ENCODE data around the gene QRICH2. TPM values are rescaled to one million over a fixed set of nuclear protein-coding genes. Genes with fewer than 3 reads are reported as not detected.
"Not testable (repeated sequence)": the region's sequence is repeated elsewhere in the genome, so short reads cannot be mapped to it uniquely, and the experiment has no call there.

The QRICH2 gene
- total RNA-seq, 1 donor from 2014 or later: 18.5 TPM

- Mint-ChIP-seq H3K36me3 (ENCODE audit: insufficient read depth) (no peaks in the 10 kb centered on the region), H3K27ac (no peak overlapping the region), H3K9me3 (ENCODE audit: low read depth) (no peaks in the 10 kb centered on the region), H3K27me3 (no peaks in the 10 kb centered on the region), H3K4me3 (ENCODE audit: low read depth) (no peak overlapping the region), H3K4me1 (ENCODE audit: low read depth) (peaks cover 13% of the 10 kb centered on the region)
- no peak for DNase-seq (ENCODE audit: low spot score, unreplicated experiment)
- TF ChIP-seq CTCF (IDR thresholded peaks at IDR 0.05; ENCODE audit: unreplicated experiment): no peak
Measured at GRCh38 chr17:76234354-76234679, 73.8 kb downstream of the QRICH2 start.

GRCh38 chr17:76233588-76234353 lies 74.3 kb downstream of the QRICH2 start:
- no peak overlapping the region for H3K27ac Mint-ChIP-seq
- TF ChIP-seq CTCF (IDR thresholded peaks at IDR 0.05; ENCODE audit: unreplicated experiment): no peak
- peaks cover 2% of the 10 kb centered on the region for H3K36me3 Mint-ChIP-seq (ENCODE audit: insufficient read depth)
- no peak for DNase-seq (ENCODE audit: low spot score, unreplicated experiment)
- H3K4me3 Mint-ChIP-seq (ENCODE audit: low read depth): no peak overlapping the region
- H3K9me3 Mint-ChIP-seq (ENCODE audit: low read depth): no peaks in the 10 kb centered on the region
- H3K4me1 Mint-ChIP-seq (ENCODE audit: low read depth): peaks cover 9% of the 10 kb centered on the region
- no peaks in the 10 kb centered on the region for H3K27me3 Mint-ChIP-seq

GRCh38 chr17:76232342-76232741 lies 75.7 kb downstream of the QRICH2 start:
- H3K27me3 Mint-ChIP-seq: no peaks in the 10 kb centered on the region
- H3K36me3 Mint-ChIP-seq (ENCODE audit: insufficient read depth): peaks cover 5% of the 10 kb centered on the region
- no peak for TF ChIP-seq CTCF (IDR thresholded peaks at IDR 0.05; ENCODE audit: unreplicated experiment)
- H3K4me1 Mint-ChIP-seq (ENCODE audit: low read depth): no peaks in the 10 kb centered on the region
- H3K27ac Mint-ChIP-seq: no peak overlapping the region
- no peak for DNase-seq (ENCODE audit: low spot score, unreplicated experiment)
- H3K4me3 Mint-ChIP-seq (ENCODE audit: low read depth): no peak overlapping the region
- no peaks in the 10 kb centered on the region for H3K9me3 Mint-ChIP-seq (ENCODE audit: low read depth)

- H3K27ac Mint-ChIP-seq; H3K9me3 Mint-ChIP-seq (ENCODE audit: low read depth); H3K27me3 Mint-ChIP-seq; H3K4me3 Mint-ChIP-seq (ENCODE audit: low read depth); H3K4me1 Mint-ChIP-seq (ENCODE audit: low read depth); DNase-seq (ENCODE audit: low spot score, unreplicated experiment); H3K36me3 Mint-ChIP-seq (ENCODE audit: insufficient read depth): not testable (repeated sequence)
Measured at GRCh38 chr17:76226749-76227148, 81.3 kb downstream of the QRICH2 start.

GRCh38 chr17:76225373-76226086 lies 82.5 kb downstream of the QRICH2 start:
- not testable (repeated sequence) for H3K36me3 Mint-ChIP-seq (ENCODE audit: insufficient read depth); DNase-seq (ENCODE audit: low spot score, unreplicated experiment); H3K9me3 Mint-ChIP-seq (ENCODE audit: low read depth); H3K27ac Mint-ChIP-seq; H3K27me3 Mint-ChIP-seq; H3K4me3 Mint-ChIP-seq (ENCODE audit: low read depth)
- peaks cover 11% of the 10 kb centered on the region for H3K4me1 Mint-ChIP-seq (ENCODE audit: low read depth)

Other genes starting within 250 kb of the QRICH2 start
- 74.9 and 79.4 TPM in 2 replicates for gene SRP68, start 235.8 kb downstream of the QRICH2 start, total RNA-seq
- gene GALR2, start 233.5 kb downstream of the QRICH2 start, total RNA-seq: 1.0 and 1.1 TPM in 2 replicates
- gene ZACN, start 229.1 kb downstream of the QRICH2 start, total RNA-seq: 0.36 and 0.96 TPM in 2 replicates
- 354 and 364 TPM in 2 replicates for gene EXOC7, start 204.5 kb downstream of the QRICH2 start, total RNA-seq
- 18.6 and 19.0 TPM in 2 replicates for gene FOXJ1, start 167.0 kb downstream of the QRICH2 start, total RNA-seq
- 43.5 and 45.9 TPM in 2 replicates for gene RNF157, start 67.8 kb downstream of the QRICH2 start, total RNA-seq
- gene UBALD2, start 42.9 kb downstream of the QRICH2 start, total RNA-seq: 31.2 and 36.3 TPM in 2 replicates
- 89.6 and 90.3 TPM in 2 replicates for gene PRPSAP1, start 45.6 kb upstream of the QRICH2 start, total RNA-seq
- gene SPHK1, start 76.3 kb upstream of the QRICH2 start, total RNA-seq: 12.8 and 13.9 TPM in 2 replicates
- 43.4 and 44.6 TPM in 2 replicates for gene UBE2O, start 144.9 kb upstream of the QRICH2 start, total RNA-seq
- 0.40 TPM in 1 of 2 replicates, not detected in the other for gene AANAT, start 159.3 kb upstream of the QRICH2 start, total RNA-seq
- gene RHBDF2, start 193.1 kb upstream of the QRICH2 start, total RNA-seq: 11.8 and 12.1 TPM in 2 replicates
- 0.46 and 1.0 TPM in 2 replicates for gene CYGB, start 229.4 kb upstream of the QRICH2 start, total RNA-seq
- gene PRCD, start 231.8 kb upstream of the QRICH2 start, total RNA-seq: 0.86 and 1.7 TPM in 2 replicates